Measurements from ENCODE around the gene SSR3.

Gene SSR3

GRCh38 chr3:156587760-156588069 lies 32.8 kb upstream of the SSR3 start:
- ChIA-PET POLR2A (no interaction called here), CTCF (interaction anchor here (0.6 kb wide), 1 partner anchor 623 kb away, joined by 3 read pairs; no protein-coding TSS in a partner anchor)
- no peak overlapping the region for H3K27ac ChIP-seq (ENCODE audit: extremely low read depth, low read depth, low read length)
- H3K36me3 ChIP-seq (ENCODE audit: control insufficient read depth in 2 of 2, insufficient read depth in 1 of 2, low read length in 2 of 2), result no peaks in the 10 kb centered on the region
- TF ChIP-seq ZNF544 (tag by site-specific recombination; IDR thresholded peaks at IDR 0.05), result no peak
- no peak for TF ChIP-seq ZNF777 (tag by site-specific recombination; IDR thresholded peaks at IDR 0.05; ENCODE audit: borderline replicate concordance)
- TF ChIP-seq ZNF596 (tag by site-specific recombination; IDR thresholded peaks at IDR 0.05), result no peak
- TF ChIP-seq ZNF558 (tag by site-specific recombination; IDR thresholded peaks at IDR 0.05), result no peak
- no peak for TF ChIP-seq ZNF660 (tag by site-specific recombination; IDR thresholded peaks at IDR 0.05)
- TF ChIP-seq PBX3 (CRISPR knock-in tag; IDR thresholded peaks at IDR 0.05), result no peak
- TF ChIP-seq ZNF184 (tag by site-specific recombination; IDR thresholded peaks at IDR 0.05), result no peak
- no peak for TF ChIP-seq ZNF354C (tag by site-specific recombination; IDR thresholded peaks at IDR 0.05; ENCODE audit: borderline replicate concordance, low read depth)
- no peak for TF ChIP-seq ZNF324 (tag by site-specific recombination; IDR thresholded peaks at IDR 0.05)
- no peak for TF ChIP-seq ZNF10 (tag by site-specific recombination; IDR thresholded peaks at IDR 0.05)
- TF ChIP-seq ZNF521 (tag by site-specific recombination; IDR thresholded peaks at IDR 0.05), result no peak
- H3K9me3 ChIP-seq (ENCODE audit: control insufficient read depth, insufficient read depth, low read depth, low read length), result no peaks in the 10 kb centered on the region
- no peak overlapping the region for H3K4me3 ChIP-seq (ENCODE audit: low read depth, low read length)
- H3K4me1 ChIP-seq (ENCODE audit: control insufficient read depth, insufficient read depth, low read length), result no peaks in the 10 kb centered on the region

- H3K9me3 ChIP-seq (ENCODE audit: control insufficient read depth, insufficient read depth, low read depth, low read length), result no peaks in the 10 kb centered on the region
- no peak overlapping the region for H3K27ac ChIP-seq (ENCODE audit: extremely low read depth, low read depth, low read length)
- no peaks in the 10 kb centered on the region for H3K4me1 ChIP-seq (ENCODE audit: control insufficient read depth, insufficient read depth, low read length)
- no peak for TF ChIP-seq ZNF510 (tag by site-specific recombination; IDR thresholded peaks at IDR 0.05; ENCODE audit: insufficient replicate concordance)
- no peak for TF ChIP-seq SETDB1 (IDR thresholded peaks at IDR 0.05; ENCODE audit: insufficient read length, low read length)
- no peak for TF ChIP-seq SALL2 (tag by site-specific recombination; IDR thresholded peaks at IDR 0.05; ENCODE audit: borderline replicate concordance)
- TF ChIP-seq ZNF473 (tag by site-specific recombination; IDR thresholded peaks at IDR 0.05), result no peak
- no peak for TF ChIP-seq SP3 (tag by site-specific recombination; IDR thresholded peaks at IDR 0.05)
- TF ChIP-seq GLI4 (tag by site-specific recombination; IDR thresholded peaks at IDR 0.05), result no peak
- TF ChIP-seq ZNF488 (tag by site-specific recombination; IDR thresholded peaks at IDR 0.05), result no peak
- TF ChIP-seq ZNF561 (tag by site-specific recombination; IDR thresholded peaks at IDR 0.05; ENCODE audit: borderline replicate concordance), result no peak
- TF ChIP-seq ZNF518A (tag by site-specific recombination; conservative IDR thresholded peaks at IDR 0.05; ENCODE audit: low read depth), result no peak
- no peak for TF ChIP-seq ZNF571 (tag by site-specific recombination; IDR thresholded peaks at IDR 0.05)
- no peak overlapping the region for H3K4me3 ChIP-seq (ENCODE audit: low read depth, low read length)
- H3K36me3 ChIP-seq (ENCODE audit: control insufficient read depth in 2 of 2, insufficient read depth in 1 of 2, low read length in 2 of 2), result no peaks in the 10 kb centered on the region
- ChIA-PET CTCF (no interaction called here), POLR2A (no interaction called here)
Measured at GRCh38 chr3:156586905-156587759, 32.2 kb upstream of the SSR3 start.
